H1 (cell line): ENCODE data around the gene HLX. TPM values are rescaled to one million over a fixed set of nuclear protein-coding genes. Genes with fewer than 3 reads are reported as not detected.

Source experiments
- CTCF ChIA-PET: fragments of 300-600 bp; sonication (Branson Sonifier 250); formaldehyde crosslinking; loops from one replicate; lab custom pipeline; 2021; ENCODE audit not compliant: partially characterized antibody; lab: Charles Lee
- POLR2A ChIA-PET: fragments of 300-600 bp; sonication (Branson Sonifier 250); formaldehyde crosslinking; loops from one replicate; lab custom pipeline; 2021; ENCODE audit warnings: inconsistent platforms; ENCODE audit not compliant: partially characterized antibody; lab: Charles Lee
- DNase-seq, 2 experiments: peaks; one replicate each; pipeline versions ENCODE4 v3.0.0 to v3.0.0-alpha.2; 2010 to 2022; ENCODE audit warnings: low spot score in 2 of 2, low read depth in 1 of 2, mixed read lengths in 1 of 2
- FAIRE-seq: peaks from 2 replicates; lab custom pipeline; 2011; peaks lifted over from hg19 to GRCh38; lab: Jason Lieb, UNC
- H2AFZ ChIP-seq: 2 replicates; pipeline ENCODE4 v1.8.1; 2012; ENCODE audit warnings: low read length, inconsistent platforms
- H2AK5ac ChIP-seq: 2 replicates; pipeline ENCODE4 v1.6.1; 2013; ENCODE audit warnings: low read depth, low read length
- H2BK120ac ChIP-seq: replicated peaks from 2 replicates; pipeline ENCODE3; 2013; ENCODE audit warnings: low read depth, low read length, inconsistent platforms
- H2BK12ac ChIP-seq: 2 replicates; pipeline ENCODE4 v1.6.1; 2013; ENCODE audit warnings: low read depth, low read length
- H2BK15ac ChIP-seq: 2 replicates; pipeline ENCODE4 v1.6.1; 2013; ENCODE audit warnings: low read length
- H2BK20ac ChIP-seq: 2 replicates; pipeline ENCODE4 v1.6.1; 2013; ENCODE audit warnings: low read length
- H2BK5ac ChIP-seq: 2 replicates; pipeline ENCODE4 v1.6.1; 2013; ENCODE audit warnings: low read depth, low read length
- H3K14ac ChIP-seq: 2 replicates; pipeline ENCODE4 v1.6.1; 2013; ENCODE audit warnings: inconsistent platforms; ENCODE audit not compliant: insufficient read length
- H3K18ac ChIP-seq: 2 replicates; pipeline ENCODE4 v1.6.1; 2013; ENCODE audit warnings: low read length; ENCODE audit errors: extremely low read depth
- H3K23ac ChIP-seq: 2 replicates; pipeline ENCODE4 v1.6.1; 2013; ENCODE audit warnings: inconsistent platforms; ENCODE audit not compliant: insufficient read length
- H3K23me2 ChIP-seq: 2 replicates; pipeline ENCODE4 v1.6.1; 2013; ENCODE audit warnings: low read depth, low read length
- H3K27ac ChIP-seq: 2 replicates; pipeline ENCODE4 v1.6.1; 2011; ENCODE audit warnings: low read depth, low read length, inconsistent platforms
- H3K27me3 ChIP-seq, 4 experiments: replicated peaks in 1 of 4; 1 replicate in 1 of 4; 2 replicates in 3 of 4; pipeline versions ENCODE4 v1.6.1 to v1.8.1; 2011 to 2013; ENCODE audit warnings: low read length in 3 of 4, mild to moderate bottlenecking in 3 of 4, inconsistent platforms in 2 of 4, mixed read lengths in 2 of 4, moderate library complexity in 1 of 4; ENCODE audit not compliant: control insufficient read depth in 3 of 4, insufficient read depth in 3 of 4; ENCODE audit errors: extremely low read depth in 1 of 4
- H3K36me3 ChIP-seq, 4 experiments: 2 replicates each; pipeline versions ENCODE4 v1.6.1 to v1.8.1; 2011 to 2013; ENCODE audit warnings: mild to moderate bottlenecking in 4 of 4, low read length in 3 of 4, moderate library complexity in 2 of 4, control low read depth in 1 of 4, inconsistent platforms in 1 of 4; ENCODE audit not compliant: insufficient read depth in 4 of 4, control insufficient read depth in 2 of 4
- H3K4ac ChIP-seq: replicated peaks from 2 replicates; pipeline ENCODE3; 2013; ENCODE audit warnings: low read length, low read depth, mixed read lengths, inconsistent platforms; ENCODE audit not compliant: insufficient read length
- H3K4me1 ChIP-seq, 4 experiments: replicated peaks in 1 of 4; 1 replicate in 1 of 4; 2 replicates in 3 of 4; pipeline versions ENCODE4 v1.6.1 to v1.8.1; 2011 to 2013; ENCODE audit warnings: low read length in 3 of 4, inconsistent platforms in 2 of 4, mixed read lengths in 1 of 4; ENCODE audit not compliant: insufficient read depth in 4 of 4, control insufficient read depth in 3 of 4
- H3K4me2 ChIP-seq, 2 experiments: 2 replicates each; pipeline versions ENCODE4 v1.6.1 to v1.8.1; 2011 to 2013; ENCODE audit warnings: low read depth in 2 of 2, low read length in 2 of 2, control low read depth in 1 of 2, inconsistent platforms in 1 of 2, mild to moderate bottlenecking in 1 of 2; ENCODE audit not compliant: insufficient read depth in 1 of 2
- H3K4me3 ChIP-seq, 4 experiments: fragments of 200-600, 300-600 bp in 1 of 4; sonication (generic), shearing (Covaris generic), sonication (Bioruptor Twin) in 1 of 4; 2 replicates each; pipeline versions ENCODE4 v1.5.1 to v1.8.1; 2011 to 2016; ENCODE audit warnings: low read length in 4 of 4, low read depth in 3 of 4, control low read depth in 2 of 4, inconsistent platforms in 2 of 4, mild to moderate bottlenecking in 2 of 4, mixed read lengths in 1 of 4, moderate library complexity in 1 of 4; ENCODE audit not compliant: insufficient read depth in 2 of 4; ENCODE audit errors: extremely low read depth in 1 of 4
- H3K56ac ChIP-seq: replicated peaks from 2 replicates; pipeline ENCODE3; 2013; ENCODE audit warnings: low read depth, mild to moderate bottlenecking, mixed read lengths, low read length, inconsistent platforms; ENCODE audit not compliant: insufficient read length
- H3K79me1 ChIP-seq: 2 replicates; pipeline ENCODE4 v1.6.1; 2013; ENCODE audit warnings: low read depth, low read length, control low read depth
- H3K79me2 ChIP-seq, 2 experiments: 2 replicates each; pipeline versions ENCODE4 v1.6.1 to v1.8.1; 2012 to 2013; ENCODE audit warnings: low read length in 2 of 2, mild to moderate bottlenecking in 2 of 2, inconsistent platforms in 1 of 2; ENCODE audit not compliant: insufficient read depth in 2 of 2, control insufficient read depth in 1 of 2
- H3K9ac ChIP-seq, 4 experiments: replicated peaks in 1 of 4; 1 replicate in 1 of 4; 2 replicates in 3 of 4; pipeline versions ENCODE4 v1.6.1 to v1.8.1; 2011 to 2013; ENCODE audit warnings: low read depth in 3 of 4, low read length in 3 of 4, control low read depth in 2 of 4, mild to moderate bottlenecking in 2 of 4, moderate library complexity in 2 of 4, inconsistent platforms in 1 of 4; ENCODE audit errors: extremely low read depth in 1 of 4
- H3K9me3 ChIP-seq, 2 experiments: 2 replicates each; pipeline versions ENCODE4 v1.6.1 to v1.8.1; 2012 to 2013; ENCODE audit warnings: mild to moderate bottlenecking in 2 of 2, moderate library complexity in 2 of 2, control low read depth in 1 of 2, inconsistent platforms in 1 of 2, low read depth in 1 of 2, low read length in 1 of 2, mixed read lengths in 1 of 2; ENCODE audit not compliant: insufficient read depth in 2 of 2
- H4K20me1 ChIP-seq, 2 experiments: replicated peaks in 1 of 2; 2 replicates each; pipeline versions ENCODE3 to v1.8.1; 2011 to 2013; ENCODE audit warnings: inconsistent platforms in 2 of 2, low read length in 2 of 2, mild to moderate bottlenecking in 1 of 2; ENCODE audit not compliant: insufficient read depth in 2 of 2, control insufficient read depth in 1 of 2
- H4K5ac ChIP-seq: 2 replicates; pipeline ENCODE4 v1.6.1; 2013; ENCODE audit warnings: low read length, low read depth, mixed read lengths, inconsistent platforms; ENCODE audit not compliant: insufficient read length
- H4K8ac ChIP-seq: 2 replicates; pipeline ENCODE4 v1.8.0; 2013; ENCODE audit warnings: mild to moderate bottlenecking, moderate library complexity, low read length, inconsistent platforms; ENCODE audit not compliant: insufficient read depth; ENCODE audit errors: extremely low read depth
- H4K91ac ChIP-seq: replicated peaks from 2 replicates; pipeline ENCODE3; 2013; ENCODE audit warnings: low read length, mixed read lengths, inconsistent platforms; ENCODE audit not compliant: insufficient read length
- ASH2L ChIP-seq: fragments of 200-600, 300-600 bp; sonication (generic); IDR thresholded peaks from one replicate; pipeline ENCODE4 v1.7.1; 2017; ENCODE audit warnings: low read length
- BACH1 ChIP-seq: IDR thresholded peaks from 2 replicates; pipeline ENCODE4 v1.6.1; 2012; ENCODE audit warnings: low read length, improper control_type of control experiment
- CTCF ChIP-seq, 3 experiments: IDR thresholded peaks; 1 replicate in 2 of 3; 2 replicates in 1 of 3; pipeline versions ENCODE4 v1.5.1 to v1.6.1; 2011; ENCODE audit warnings: low read length in 3 of 3, mild to moderate bottlenecking in 3 of 3, inconsistent platforms in 2 of 3, low read depth in 1 of 3, moderate library complexity in 1 of 3; ENCODE audit not compliant: insufficient read depth in 1 of 3; ENCODE audit errors: control extremely low read depth in 1 of 3
- KDM5A ChIP-seq: fragments of 200-600 bp; IDR thresholded peaks from 2 replicates; pipeline ENCODE4 v1.7.1; 2012; ENCODE audit warnings: mild to moderate bottlenecking, low read length, inconsistent platforms, mixed read lengths
- MAX ChIP-seq: IDR thresholded peaks from 2 replicates; pipeline ENCODE4 v1.6.1; 2012; ENCODE audit warnings: inconsistent platforms
- RBBP5 ChIP-seq: IDR thresholded peaks from 2 replicates; pipeline ENCODE4 v1.7.1; 2012; ENCODE audit warnings: low read depth, mild to moderate bottlenecking, inconsistent platforms, low read length, moderate library complexity, borderline replicate concordance
- SP1 ChIP-seq: IDR thresholded peaks from 2 replicates; pipeline ENCODE4 v1.6.1; 2011; ENCODE audit warnings: low read depth, low read length
- SRF ChIP-seq: IDR thresholded peaks from 2 replicates; pipeline ENCODE4 v1.6.1; 2011; ENCODE audit warnings: mild to moderate bottlenecking, low read depth, low read length, moderate library complexity
- WGBS, 2 experiments: shearing (Covaris generic) in 1 of 2; methylation state at CpG; one replicate each; pipeline versions ENCODE4 v1.1.6 to v1.1.7; 2013 to 2015; ENCODE audit warnings: low lambda C conversion rate in 2 of 2, mixed read lengths in 2 of 2, inconsistent platforms in 1 of 2, low coverage in 1 of 2, missing lambda C conversion rate in 1 of 2; ENCODE audit not compliant: insufficient replicate concordance in 2 of 2, insufficient coverage in 1 of 2, insufficient read length in 1 of 2; ENCODE audit errors: extremely low coverage in 1 of 2, missing lambda C conversion rate in 1 of 2; 5-methylcytosine and 5-hydroxymethylcytosine counted together
- long read RNA-seq, 2 experiments: library from RNA in 1 of 2; library from capped mRNA in 1 of 2; stranded (forward); transcript quantifications; one replicate each; pipeline ENCODE4 v2.0.0, GENCODE V29; 2021; ENCODE audit warnings: inconsistent platforms in 1 of 2
- polyA minus RNA-seq, 3 experiments: library from RNA; depleted of rRNA, polyadenylated mRNA; stranded (reverse); fragments of >200 nt; gene quantifications; 1 replicate in 2 of 3; 2 replicates in 1 of 3; pipeline ENCODE4 v1.2.3, GENCODE V29; 2011
- polyA plus RNA-seq, 7 experiments: library from polyadenylated mRNA; depleted of rRNA in 3 of 7; stranded (reverse) in 5 of 7; unstranded in 2 of 7; fragments of >200 nt in 5 of 7; fragments of 200-250 nt in 2 of 7; gene quantifications; 1 replicate in 5 of 7; 2 replicates in 1 of 7; 4 replicates in 1 of 7; pipeline versions ENCODE4 v1.2.1 to v1.2.3, GENCODE V29; 2011 to 2013; ENCODE audit warnings: missing spikeins in 2 of 7, mixed read lengths in 2 of 7
- total RNA-seq: library from RNA; stranded (reverse); fragmentation: NEBNext Ultra II Directional; extraction: Animal tissue kit (Norgen Biotek cat#: 25700); gene quantifications from 2 replicates; pipeline ENCODE4 v1.2.1, GENCODE V29; 2021

Gene HLX
- total RNA-seq (0.30 and 0.50 TPM in 2 replicates), polyA plus RNA-seq (2011; rRNA removed) (0.11 and 0.17 TPM in 2 replicates), polyA minus RNA-seq (2011; rRNA and poly(A)+ RNA removed) (0.07 TPM in 1 of 2 replicates, not detected in the other)
- 0.47 TPM for polyA plus RNA-seq (2011; cell fraction: cytosol; rRNA removed)
- 0.56 TPM for polyA plus RNA-seq (2011; cell fraction: nucleus; rRNA removed)
- 0.27 to 0.69 TPM (median 0.42 TPM) in 3 of 4 replicates, not detected in the other for polyA plus RNA-seq (2012, experiment 1 of 2)
- polyA plus RNA-seq (2012, experiment 2 of 2): 0.67 TPM
- polyA plus RNA-seq (2013, experiment 1 of 2): 0.16 TPM
- 0.15 TPM for polyA plus RNA-seq (2013, experiment 2 of 2)
- polyA minus RNA-seq (2011; cell fraction: cytosol; rRNA and poly(A)+ RNA removed): not detected
- 0.30 TPM for polyA minus RNA-seq (2011; cell fraction: nucleus; rRNA and poly(A)+ RNA removed)
- long read RNA-seq, experiment 1: 0 reads
- long read RNA-seq, experiment 2: 0 reads

GRCh38 chr1:220879076-220879508 lies at the start of gene HLX:
TSS of gene HLX (plus strand) at chr1:220879443. CDS start at chr1:220879858, 415 bp downstream.
- peaks cover 11 to 24% of the 10 kb centered on the region in 2 experiments for H4K20me1 ChIP-seq
- peaks cover 10% of the 10 kb centered on the region; the same call in 1 of the 2 replicates for H3K23me2 ChIP-seq
- no peak for FAIRE-seq
- H2BK15ac ChIP-seq: no peak within 1 kb of the TSS
- H3K14ac ChIP-seq: no peak within 1 kb of the TSS
- WGBS, 2 experiments: 4% methylated on average over 23 of the region's 26 CpGs; no CpG with 5 or more reads in 1 of the 2 experiments
- no peak within 1 kb of the TSS for H3K23ac ChIP-seq
- no peak within 1 kb of the TSS for H3K4ac ChIP-seq
- H3K4me3 ChIP-seq: peak within 1 kb of the TSS; percentile 24 to 65 (median 37); a peak in 7 of 8 replicates
- no peak within 1 kb of the TSS for H3K27ac ChIP-seq
- H3K27me3 ChIP-seq: peaks cover 81 to 99% (median 93%) of the 10 kb centered on the region in 4 experiments
- no peak within 1 kb of the TSS for H2BK12ac ChIP-seq
- no peak within 1 kb of the TSS for H4K8ac ChIP-seq
- POLR2A ChIA-PET: interaction anchor here (0.6 to 2.3 kb wide), 5 partner anchors 8 to 114 kb away, joined by 3 to 12 read pairs (median 4); no protein-coding TSS in a partner anchor
- no peaks in the 10 kb centered on the region for H3K79me2 ChIP-seq
- H2AK5ac ChIP-seq: no peak within 1 kb of the TSS
- no peaks in the 10 kb centered on the region for H3K79me1 ChIP-seq
- H3K4me2 ChIP-seq: peak within 1 kb of the TSS; percentile 76 to 95
- no peaks in the 10 kb centered on the region for H3K9me3 ChIP-seq
- H3K36me3 ChIP-seq: no peaks in the 10 kb centered on the region; a peak in 1 of 8 replicates
- H2AFZ ChIP-seq: no peak within 1 kb of the TSS
- H2BK120ac ChIP-seq: no peak within 1 kb of the TSS
- H4K91ac ChIP-seq: no peak within 1 kb of the TSS
- H3K9ac ChIP-seq: no peak within 1 kb of the TSS
- no peak within 1 kb of the TSS for H4K5ac ChIP-seq
- CTCF ChIA-PET: interaction anchor here (0.7 to 2.5 kb wide), 6 partner anchors 15 to 408 kb away, joined by 3 to 10 read pairs (median 3); no protein-coding TSS in a partner anchor
- H3K18ac ChIP-seq: no peak within 1 kb of the TSS
- DNase-seq: peak in 1 of 2 experiments; percentile 78
- H3K4me1 ChIP-seq: peaks cover 10 to 28% (median 16%) of the 10 kb centered on the region in 4 experiments
- H3K56ac ChIP-seq: no peak within 1 kb of the TSS
- H2BK5ac ChIP-seq: no peak within 1 kb of the TSS
- H2BK20ac ChIP-seq: no peak within 1 kb of the TSS
- TF ChIP-seq ASH2L: no peak
- no peak; the same call in 1 of the 2 replicates for TF ChIP-seq BACH1
- peak; percentile 26; the same call in 1 of the 2 replicates for TF ChIP-seq RBBP5
- TF ChIP-seq CTCF (IDR thresholded peaks at IDR 0.05; ENCODE audit: control extremely low read depth in 1 of 3, insufficient read depth in 1 of 3, low read depth in 1 of 3, low read length in 3 of 3): no peak
- peak; percentile 4; the same call in 1 of the 2 replicates for TF ChIP-seq MAX
- 0 out of 2 replicates have a peak, but pooled peaks have one; percentile 48 for TF ChIP-seq SP1
- no peak for TF ChIP-seq SRF
- TF ChIP-seq KDM5A: no peak
